OCI-LY1 (cell line): ENCODE measurements around the gene MAP2K7.

Experiments used
- CTCF ChIP-seq: fragments of 200-600 bp; sonication (generic), shearing (Covaris generic); IDR thresholded peaks from 2 replicates; pipeline ENCODE4 v1.5.1; 2017; ENCODE audit warnings: mild to moderate bottlenecking, antibody characterized with exemption, low read length, moderate library complexity, mixed read lengths
- EZH2 ChIP-seq: fragments of 200-600 bp; sonication (generic), shearing (Covaris generic); IDR thresholded peaks from 2 replicates; pipeline ENCODE4 v1.8.0; 2017; ENCODE audit warnings: borderline replicate concordance, mixed run types, mild to moderate bottlenecking, antibody characterized with exemption, low read length, moderate library complexity, mixed read lengths

GRCh38 chr19:7923295-7924191 is 19.9 kb downstream of the MAP2K7 start:
- TF ChIP-seq CTCF: no peak
- no peak for TF ChIP-seq EZH2
